Right atrium auricular region (tissue), 2 donors: ENCODE measurements around the gene EIF3B. TPM values are rescaled to one million over a fixed set of nuclear protein-coding genes. Genes with fewer than 3 reads are reported as not detected.

ENCODE experiments used
- DNase-seq: peaks from one replicate; pipeline ENCODE4 v3.0.0-alpha.2; 2019; ENCODE audit warnings: low spot score
- H3K27ac ChIP-seq, 2 donors: fragments of 200-600 bp; sonication (generic); 1 replicate in 1 of 2; 2 replicates in 1 of 2; pipeline ENCODE4 v1.5.1; 2016 to 2019
- H3K27me3 ChIP-seq, 2 donors: fragments of 200-600 bp; sonication (generic); one replicate each; pipeline versions ENCODE4 v1.5.1 to v1.6.0; 2017 to 2019
- H3K36me3 ChIP-seq: fragments of 200-600 bp; sonication (generic); one replicate; pipeline ENCODE4 v1.5.1; 2016
- H3K4me1 ChIP-seq, 2 donors: fragments of 200-600 bp; sonication (generic); one replicate each; pipeline versions ENCODE4 v1.5.1 to v1.6.0; 2017 to 2019
- H3K4me3 ChIP-seq, 2 donors: fragments of 200-600 bp; sonication (generic); 1 replicate in 1 of 2; 2 replicates in 1 of 2; pipeline ENCODE4 v1.5.1; 2017 to 2019; ENCODE audit warnings: mild to moderate bottlenecking in 1 of 2, moderate library complexity in 1 of 2
- H3K9me3 ChIP-seq, 2 donors: fragments of 200-600 bp; sonication (generic); one replicate each; pipeline ENCODE4 v1.5.1; 2019
- CTCF ChIP-seq, 2 donors: fragments of 200-600 bp; sonication (generic); IDR thresholded peaks; one replicate each; pipeline ENCODE4 v1.5.1; 2019; ENCODE audit warnings: antibody characterized with exemption in 2 of 2
- total RNA-seq, 2 donors: library from RNA; depleted of rRNA; stranded (reverse); fragments of >200 nt; gene quantifications; one replicate each; pipeline ENCODE4 v1.1.0, GENCODE V29; 2016

The EIF3B gene
- total RNA-seq, 2 donors from 2014 or later = 51.4 to 66.9 TPM

- no peak for DNase-seq
- Histone ChIP-seq H3K36me3 (peaks cover 40% of the 10 kb centered on the region), H3K27me3 (no peaks in the 10 kb centered on the region), H3K4me1 (peaks cover 0 to 54% of the 10 kb centered on the region in 2 donors), H3K4me3 (no peak overlapping the region), H3K27ac (no peak overlapping the region), H3K9me3 (no peaks in the 10 kb centered on the region)
- TF ChIP-seq CTCF (IDR thresholded peaks at IDR 0.05) = no peak
Measured at GRCh38 chr7:2359610-2360009, 5.0 kb downstream of the EIF3B start.

GRCh38 chr7:2360796-2361195 is 6.2 kb downstream of the EIF3B start:
- no peak for TF ChIP-seq CTCF (IDR thresholded peaks at IDR 0.05)
- Histone ChIP-seq H3K36me3 (peaks cover 52% of the 10 kb centered on the region), H3K27ac (no peak overlapping the region), H3K4me3 (no peak overlapping the region), H3K27me3 (no peaks in the 10 kb centered on the region), H3K9me3 (no peaks in the 10 kb centered on the region), H3K4me1 (peaks cover 0 to 51% of the 10 kb centered on the region in 2 donors)
- no peak for DNase-seq

- Histone ChIP-seq H3K27me3 (no peaks in the 10 kb centered on the region), H3K4me3 (no peak overlapping the region), H3K4me1 (peaks cover 0 to 34% of the 10 kb centered on the region in 2 donors), H3K36me3 (peaks cover 70% of the 10 kb centered on the region), H3K27ac (no peak overlapping the region), H3K9me3 (no peaks in the 10 kb centered on the region)
- TF ChIP-seq CTCF (IDR thresholded peaks at IDR 0.05) = no peak
- DNase-seq = no peak
Measured at GRCh38 chr7:2362385-2363088, 7.9 kb downstream of the EIF3B start.

GRCh38 chr7:2369139-2369538 is 14.5 kb downstream of the EIF3B start:
- Histone ChIP-seq H3K36me3 (peaks cover 99% of the 10 kb centered on the region), H3K4me1 (no peaks in the 10 kb centered on the region), H3K9me3 (no peaks in the 10 kb centered on the region), H3K27me3 (no peaks in the 10 kb centered on the region), H3K27ac (no peak overlapping the region), H3K4me3 (no peak overlapping the region)
- DNase-seq = no peak
- TF ChIP-seq CTCF (IDR thresholded peaks at IDR 0.05) = no peak

- H3K9me3 ChIP-seq = no peaks in the 10 kb centered on the region
- H3K4me1 ChIP-seq = no peaks in the 10 kb centered on the region
- TF ChIP-seq CTCF (IDR thresholded peaks at IDR 0.05) = no peak
- no peak for DNase-seq
- H3K27me3 ChIP-seq = no peaks in the 10 kb centered on the region
- no peak overlapping the region for H3K27ac ChIP-seq
- no peak overlapping the region for H3K4me3 ChIP-seq
- H3K36me3 ChIP-seq = peaks cover 99% of the 10 kb centered on the region
Measured at GRCh38 chr7:2371329-2371728, 16.7 kb downstream of the EIF3B start.

- Histone ChIP-seq H3K27ac (no peak overlapping the region), H3K36me3 (peaks cover 95% of the 10 kb centered on the region), H3K27me3 (no peaks in the 10 kb centered on the region), H3K4me1 (no peaks in the 10 kb centered on the region), H3K4me3 (no peak overlapping the region), H3K9me3 (no peaks in the 10 kb centered on the region)
- TF ChIP-seq CTCF (IDR thresholded peaks at IDR 0.05) = no peak
- no peak for DNase-seq
Measured at GRCh38 chr7:2372724-2373123, 18.1 kb downstream of the EIF3B start.
